Gastroesophageal sphincter (tissue), 3 donors: ENCODE measurements around the gene ZNF304.

Experiments used
- CTCF ChIP-seq, 4 experiments: fragments of 200-600 bp in 2 of 4; fragments of 450-650 bp in 2 of 4; sonication (generic) in 1 of 4; IDR thresholded peaks; one replicate each; pipeline ENCODE4 v1.5.1; 2017 to 2019; ENCODE audit warnings: antibody characterized with exemption in 4 of 4, mild to moderate bottlenecking in 2 of 4, moderate library complexity in 2 of 4
- POLR2A ChIP-seq, 2 donors: fragments of 450-650 bp; IDR thresholded peaks; one replicate each; pipeline ENCODE4 v1.6.1; 2017; ENCODE audit warnings: antibody characterized with exemption in 2 of 2, mild to moderate bottlenecking in 2 of 2, moderate library complexity in 1 of 2
- POLR2AphosphoS5 ChIP-seq: sonication (generic); formaldehyde crosslinking; IDR thresholded peaks from one replicate; pipeline ENCODE4 v1.6.1; 2017; ENCODE audit warnings: antibody characterized with exemption

- no peak for TF ChIP-seq CTCF (IDR thresholded peaks at IDR 0.05)
- TF ChIP-seq POLR2AphosphoS5, result no peak
- TF ChIP-seq POLR2A (IDR thresholded peaks at IDR 0.05), result no peak
Observed at GRCh38 chr19:57317503-57317902, 33.6 kb upstream of the ZNF304 start.
